Measurements from ENCODE around the gene HSD11B1. TPM values are rescaled to one million over a fixed set of nuclear protein-coding genes. Genes with fewer than 3 reads are reported as not detected.

Gene HSD11B1
- total RNA-seq, 1 experiment from 2014 or later, result not detected

GRCh38 chr1:209723756-209724693, 19.4 kb downstream of the HSD11B1 start:
- no peak for DNase-seq (ENCODE audit: extremely low read depth, low read depth)

GRCh38 chr1:209727286-209727685, 22.6 kb downstream of the HSD11B1 start:
- no peak for DNase-seq (ENCODE audit: extremely low read depth, low read depth)

- DNase-seq (ENCODE audit: extremely low read depth, low read depth), result no peak
Measured at GRCh38 chr1:209727785-209728184, 23.1 kb downstream of the HSD11B1 start.

GRCh38 chr1:209728466-209728865, 23.8 kb downstream of the HSD11B1 start:
- DNase-seq (ENCODE audit: extremely low read depth, low read depth), result no peak

GRCh38 chr1:209729436-209729835, 24.8 kb downstream of the HSD11B1 start:
- no peak for DNase-seq (ENCODE audit: extremely low read depth, low read depth)

- no peak for DNase-seq (ENCODE audit: extremely low read depth, low read depth)
Measured at GRCh38 chr1:209732725-209733124, 28.1 kb downstream of the HSD11B1 start.

GRCh38 chr1:209733409-209734192, 29.0 kb downstream of the HSD11B1 start:
- DNase-seq (ENCODE audit: extremely low read depth, low read depth), result no peak

GRCh38 chr1:209736490-209737117, 32.0 kb downstream of the HSD11B1 start:
- no peak for DNase-seq (ENCODE audit: extremely low read depth, low read depth)

- no peak for DNase-seq (ENCODE audit: extremely low read depth, low read depth)
Measured at GRCh38 chr1:209737118-209737505, 32.5 kb downstream of the HSD11B1 start.

- DNase-seq (ENCODE audit: extremely low read depth, low read depth), result no peak
Measured at GRCh38 chr1:209738270-209738669, 33.6 kb downstream of the HSD11B1 start.

GRCh38 chr1:209741193-209741592, 36.5 kb downstream of the HSD11B1 start:
- no peak for DNase-seq (ENCODE audit: extremely low read depth, low read depth)

GRCh38 chr1:209741889-209742288, 37.2 kb downstream of the HSD11B1 start:
- DNase-seq (ENCODE audit: extremely low read depth, low read depth), result no peak

GRCh38 chr1:209742409-209743144, 37.9 kb downstream of the HSD11B1 start:
- no peak for DNase-seq (ENCODE audit: extremely low read depth, low read depth)

- no peak for DNase-seq (ENCODE audit: extremely low read depth, low read depth)
Measured at GRCh38 chr1:209743145-209743482, 38.5 kb downstream of the HSD11B1 start.

GRCh38 chr1:209746451-209747165, 42.0 kb downstream of the HSD11B1 start:
- DNase-seq (ENCODE audit: extremely low read depth, low read depth), result no peak

GRCh38 chr1:209747580-209748262, 43.1 kb downstream of the HSD11B1 start:
- peak; percentile 97 for DNase-seq (ENCODE audit: extremely low read depth, low read depth)

GRCh38 chr1:209748620-209749019, 44.0 kb downstream of the HSD11B1 start:
- no peak for DNase-seq (ENCODE audit: extremely low read depth, low read depth)

GRCh38 chr1:209749205-209749604, 44.6 kb downstream of the HSD11B1 start:
- DNase-seq (ENCODE audit: extremely low read depth, low read depth), result no peak

- no peak for DNase-seq (ENCODE audit: extremely low read depth, low read depth)
Measured at GRCh38 chr1:209749670-209750323, 45.2 kb downstream of the HSD11B1 start.
